ENCODE measurements around the gene PPHLN1. TPM values are rescaled to one million over a fixed set of nuclear protein-coding genes. Genes with fewer than 3 reads are reported as not detected.

The PPHLN1 gene
- total RNA-seq, 6 experiments from 2014 or later, result 15.8 to 33.0 (median 21.5) TPM

- no peak overlapping the region for H3K27ac ChIP-seq
- peak overlapping the region in 1 of 3 donors; percentile 14 for H3K4me3 ChIP-seq
- intact Hi-C loops (cut with DNase I), result no loop called here
- peak in 1 of 4 donors; percentile 33 for ATAC-seq
- 32% methylated on average over 3 of the region's 3 CpGs for WGBS (ENCODE audit: insufficient coverage, low coverage, low lambda C conversion rate, missing lambda C conversion rate)
- H3K4me1 ChIP-seq, result no peaks in the 10 kb centered on the region
- no peaks in the 10 kb centered on the region for H3K27me3 ChIP-seq
- H3K36me3 ChIP-seq, result no peaks in the 10 kb centered on the region
- TF ChIP-seq POLR2A (IDR thresholded peaks at IDR 0.05), result no peak
- TF ChIP-seq CTCF (IDR thresholded peaks at IDR 0.05), result no peak
- DNase-seq, result no peak
- H3K9me3 ChIP-seq, result no peaks in the 10 kb centered on the region
Measured at GRCh38 chr12:42468921-42469320, 143.0 kb downstream of the PPHLN1 start.

DNA sequence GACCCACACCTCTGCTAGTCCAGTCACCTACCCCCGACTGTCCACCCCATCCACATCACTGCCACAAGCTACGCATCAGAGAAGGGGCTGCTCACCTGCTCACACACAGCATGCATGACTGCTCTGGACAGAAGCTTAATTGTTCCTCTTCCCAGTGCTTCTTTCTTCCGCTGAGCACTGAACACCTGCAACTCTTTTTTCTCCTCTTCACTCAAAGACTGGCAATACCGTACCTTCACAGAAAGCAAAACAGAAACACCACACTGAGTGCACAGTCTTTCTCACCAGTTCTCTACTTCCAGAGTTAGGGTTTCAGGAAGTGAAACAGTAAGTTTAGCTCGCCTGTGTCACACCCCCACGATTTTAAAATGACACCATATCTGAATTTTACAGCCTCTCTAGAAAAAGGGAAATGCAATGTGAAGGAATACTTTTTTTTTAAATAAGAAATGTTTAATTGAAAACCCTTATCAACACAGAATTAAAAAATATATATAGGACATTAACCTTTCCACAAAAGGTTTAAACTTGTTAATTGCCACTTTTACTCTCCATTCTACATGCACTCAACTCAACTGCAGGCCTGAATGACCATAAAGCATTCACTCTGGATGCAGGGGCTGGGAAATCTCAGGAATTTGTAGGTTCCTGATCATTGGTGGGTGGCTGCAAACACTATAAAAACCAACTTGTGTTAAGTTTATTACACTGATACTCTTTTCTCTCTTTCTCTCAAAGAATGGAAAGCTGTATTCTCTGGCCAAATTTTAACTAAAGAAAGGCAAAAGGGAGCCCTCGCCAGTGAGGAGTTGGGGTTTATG lies 143.6 kb downstream of the PPHLN1 start:
- H3K27me3 ChIP-seq, result no peaks in the 10 kb centered on the region
- 51% methylated on average over 5 of the region's 7 CpGs for WGBS (ENCODE audit: insufficient coverage, low coverage, low lambda C conversion rate, missing lambda C conversion rate)
- intact Hi-C loops (cut with DNase I), result no loop called here
- peak; percentile 12 to 81 (median 52) for ATAC-seq
- H3K36me3 ChIP-seq, result no peaks in the 10 kb centered on the region
- no peak overlapping the region for H3K27ac ChIP-seq
- peak overlapping the region in 1 of 3 donors; percentile 14 for H3K4me3 ChIP-seq
- DNase-seq, result no peak
- no peaks in the 10 kb centered on the region for H3K4me1 ChIP-seq
- H3K9me3 ChIP-seq, result no peaks in the 10 kb centered on the region
- TF ChIP-seq CTCF (IDR thresholded peaks at IDR 0.05) (no peak), POLR2A (IDR thresholded peaks at IDR 0.05) (no peak)

- no peaks in the 10 kb centered on the region for H3K4me1 ChIP-seq
- TF ChIP-seq CTCF (IDR thresholded peaks at IDR 0.05) (no peak), POLR2A (IDR thresholded peaks at IDR 0.05) (no peak)
- no peak for ATAC-seq
- H3K27me3 ChIP-seq, result no peaks in the 10 kb centered on the region
- intact Hi-C loops (cut with DNase I), result no loop called here
- H3K36me3 ChIP-seq, result no peaks in the 10 kb centered on the region
- no peak for DNase-seq
- no peaks in the 10 kb centered on the region for H3K9me3 ChIP-seq
- WGBS (ENCODE audit: insufficient coverage, low coverage, low lambda C conversion rate, missing lambda C conversion rate), result 33% methylated on average over 2 of the region's 3 CpGs
- no peak overlapping the region for H3K27ac ChIP-seq
- H3K4me3 ChIP-seq, result no peak overlapping the region
Measured at GRCh38 chr12:42472376-42472775, 146.4 kb downstream of the PPHLN1 start.

DNA sequence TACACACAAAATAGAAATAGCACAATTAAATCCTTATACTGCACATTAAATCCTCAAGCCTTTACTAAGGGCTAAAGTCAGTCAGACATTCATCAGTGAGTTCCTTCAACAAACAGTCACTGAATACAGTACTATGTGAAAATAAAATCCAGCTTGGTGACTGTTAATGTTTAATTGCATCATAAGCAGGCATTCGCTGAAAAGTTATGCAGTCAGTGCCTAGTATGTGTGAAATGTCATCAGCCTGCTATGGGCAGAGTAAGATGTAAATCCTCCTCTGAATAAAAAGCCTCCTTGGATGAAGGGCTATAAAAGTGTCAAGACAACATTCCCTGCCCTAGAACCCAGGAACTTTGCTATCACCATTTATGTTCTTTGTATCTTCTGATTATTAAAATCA lies 147.2 kb downstream of the PPHLN1 start:
- H3K9me3 ChIP-seq, result no peaks in the 10 kb centered on the region
- 44% methylated on average over 1 of the region's 1 CpG for WGBS (ENCODE audit: insufficient coverage, low coverage, low lambda C conversion rate, missing lambda C conversion rate)
- no peak overlapping the region for H3K4me3 ChIP-seq
- no peak for ATAC-seq
- intact Hi-C loops (cut with DNase I), result no loop called here
- TF ChIP-seq POLR2A (IDR thresholded peaks at IDR 0.05), result no peak
- TF ChIP-seq CTCF (IDR thresholded peaks at IDR 0.05), result no peak
- no peaks in the 10 kb centered on the region for H3K36me3 ChIP-seq
- H3K4me1 ChIP-seq, result no peaks in the 10 kb centered on the region
- no peak overlapping the region for H3K27ac ChIP-seq
- no peak for DNase-seq
- no peaks in the 10 kb centered on the region for H3K27me3 ChIP-seq
